SKM-1 (cell line): ENCODE results near the gene MS4A6E.
A peak's percentile ranks its signal among the peaks of the same experiment; 100 is the strongest.
"Not testable (repeated sequence)": the region's sequence is repeated elsewhere in the genome, so short reads cannot be mapped to it uniquely, and the experiment has no call there.

Source experiments
- DNase-seq: peaks from one replicate; lab custom pipeline; 2025; ENCODE audit not compliant: unreplicated experiment; lab: John Stamatoyannopoulos, UW

The MS4A6E gene

DNA sequence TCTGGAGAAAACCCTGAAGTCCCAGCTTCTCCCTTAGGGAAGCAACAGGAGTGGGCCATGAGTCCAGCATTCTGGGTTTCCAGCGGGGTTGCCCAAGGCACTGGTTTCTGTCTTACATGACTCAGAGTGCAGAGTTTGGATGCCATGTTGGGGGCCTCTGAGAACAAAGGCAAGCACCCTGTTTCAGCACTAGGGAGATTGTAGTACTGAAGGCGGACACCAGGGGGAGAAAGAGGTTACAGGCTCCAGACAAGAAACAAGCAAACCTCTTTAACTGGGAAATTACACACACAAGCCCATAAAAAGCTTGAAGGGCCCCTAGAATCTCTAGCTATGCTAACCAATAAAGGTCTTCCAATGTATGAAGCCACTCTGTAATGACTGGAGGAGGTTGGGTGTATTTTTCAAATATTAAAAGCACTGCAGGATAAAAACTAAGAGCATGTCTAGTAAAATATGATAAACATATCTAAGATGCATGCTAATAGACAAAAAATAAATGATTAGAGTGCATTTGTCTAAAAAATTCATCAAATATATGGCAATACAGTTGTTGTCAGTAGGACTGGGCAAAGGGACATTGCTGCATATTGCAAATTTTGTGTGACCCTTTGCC, 7.1 kb downstream of the MS4A6E start:
- DNase-seq: peak; percentile 43

DNA sequence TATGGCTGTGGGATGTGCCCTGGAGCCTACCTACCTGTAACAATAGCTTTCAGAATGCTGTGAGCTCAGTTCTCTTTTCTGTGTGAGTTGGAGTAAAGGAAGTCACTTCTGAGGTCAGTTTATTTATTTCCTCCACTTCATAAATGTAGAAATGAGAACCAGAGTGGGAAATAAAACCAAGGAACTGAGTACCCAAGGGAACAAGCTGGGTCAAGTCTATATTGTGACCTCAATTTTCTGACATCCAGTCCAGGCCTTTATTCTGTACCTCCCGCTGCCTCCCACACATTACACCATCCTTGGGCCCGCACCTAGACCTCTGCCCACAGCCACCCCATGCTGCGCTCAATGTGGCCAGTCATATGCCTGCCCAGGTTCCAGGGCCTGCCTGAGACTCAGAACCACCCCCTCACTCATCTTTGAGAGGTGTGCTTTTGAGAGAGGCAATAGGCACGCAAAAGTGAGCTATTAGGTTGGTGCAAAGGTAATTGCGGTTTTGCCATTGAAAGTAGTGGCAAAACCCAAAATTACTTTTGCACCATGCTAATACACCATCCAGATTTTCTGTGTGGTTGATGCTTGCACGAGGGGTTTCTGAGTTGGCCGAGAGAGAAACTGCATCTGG, 9.8 kb downstream of the MS4A6E start:
- no peak for DNase-seq

DNA sequence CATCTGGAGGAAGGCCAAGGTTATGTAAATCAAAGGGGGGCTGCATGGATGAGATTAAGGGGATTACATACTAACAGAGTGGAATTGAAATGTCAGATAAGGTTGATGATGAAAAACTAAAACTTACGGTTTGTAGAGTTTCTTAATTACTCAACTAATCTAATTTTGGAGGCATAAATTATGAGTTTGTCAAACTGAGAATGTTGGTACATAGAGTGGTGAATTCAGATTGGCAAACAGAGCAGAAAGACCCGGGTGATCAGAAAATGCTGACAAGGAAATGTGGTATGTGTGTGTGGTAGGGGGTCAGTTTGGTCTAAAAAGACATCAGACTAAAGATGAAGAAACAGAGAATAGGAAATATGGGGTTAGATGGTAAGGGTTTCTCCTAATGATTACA, 11.0 kb downstream of the MS4A6E start:
- DNase-seq: no peak

DNA sequence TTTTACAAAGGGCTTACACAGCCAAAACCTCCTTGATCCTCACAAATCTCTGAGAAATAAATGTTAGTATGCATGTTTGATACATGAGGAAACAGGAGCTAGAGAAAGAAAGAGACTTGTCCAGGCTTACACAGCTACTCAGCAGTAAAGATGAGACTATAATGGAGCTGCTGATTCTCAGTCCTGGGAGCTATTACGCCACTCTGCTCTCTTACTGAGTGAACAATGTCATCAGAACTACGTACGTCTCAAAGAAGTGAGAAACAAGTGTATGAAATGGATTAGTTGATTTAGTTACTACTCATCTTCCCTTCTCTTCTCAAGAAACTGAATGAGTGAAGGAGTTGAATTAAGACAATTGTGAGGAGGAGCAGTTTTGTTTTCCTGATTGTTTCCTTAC, 12.3 kb downstream of the MS4A6E start:
- no peak for DNase-seq

DNA sequence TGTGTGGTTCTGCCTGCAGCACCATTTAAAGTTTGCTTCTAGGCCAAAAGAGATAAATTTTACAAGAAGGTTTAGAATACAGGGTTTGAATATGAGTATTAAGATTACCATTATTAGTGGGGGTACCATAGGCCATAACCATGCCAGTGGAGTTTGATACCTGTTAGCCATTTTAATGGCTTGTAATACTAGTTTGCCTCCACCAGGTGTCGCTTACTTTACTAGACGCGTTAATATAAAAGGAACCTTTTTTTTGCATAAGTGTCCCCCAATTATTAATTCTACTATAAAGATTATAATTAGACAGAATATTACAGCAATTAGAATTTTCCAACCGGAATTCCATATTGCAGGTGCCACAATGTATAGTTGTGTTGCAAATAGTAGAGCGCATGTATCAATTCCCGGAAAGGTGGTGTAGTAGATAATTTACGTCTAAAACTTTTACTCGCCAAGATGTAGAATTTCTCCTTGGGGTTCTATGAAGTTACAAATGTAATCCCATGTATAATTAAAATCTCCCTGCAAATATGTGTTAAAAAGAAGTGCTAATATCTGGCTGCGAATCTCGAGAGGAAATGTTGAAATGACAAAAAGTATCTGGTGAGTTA, 16.1 kb downstream of the MS4A6E start:
- peak; percentile 9 for DNase-seq

DNA sequence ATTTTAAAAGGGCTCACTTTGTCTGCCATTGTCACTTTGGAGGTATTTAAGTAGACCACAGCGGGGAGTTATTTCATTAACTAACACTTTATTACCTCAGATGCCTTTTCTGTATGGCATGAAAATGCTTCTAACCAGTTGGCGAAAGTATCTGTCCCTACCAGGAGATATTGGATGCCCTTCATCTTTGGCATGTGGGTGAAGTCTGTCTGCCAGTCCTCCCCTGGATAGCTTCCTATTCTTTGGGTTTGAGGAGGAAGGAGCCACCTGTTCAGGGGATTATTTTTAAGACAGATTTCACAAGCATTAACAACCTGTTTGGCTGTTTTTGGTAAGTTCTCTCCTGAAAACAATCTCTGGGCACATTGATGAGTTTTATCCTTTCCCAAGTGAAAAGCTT, 17.1 kb downstream of the MS4A6E start:
- DNase-seq: no peak

DNA sequence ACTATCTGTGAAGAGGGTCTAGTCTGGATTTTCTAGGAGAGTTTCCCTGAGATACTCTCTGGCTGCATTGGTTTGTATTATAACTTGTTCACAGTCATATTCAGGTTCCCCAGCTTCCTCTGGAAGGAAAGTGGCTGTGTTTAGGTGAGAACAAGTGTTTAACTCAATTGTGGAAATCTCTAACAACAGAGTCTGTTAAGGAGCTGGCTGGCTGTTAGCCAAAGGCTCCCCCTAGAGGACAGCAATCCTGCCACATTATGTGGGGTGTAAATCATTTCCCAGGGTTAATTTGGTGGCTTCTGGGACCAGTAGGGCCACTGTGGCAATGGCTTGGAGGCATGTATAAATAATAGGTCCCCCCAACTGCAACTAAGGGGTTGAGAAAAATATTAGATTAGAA, 18.4 kb downstream of the MS4A6E start:
- no peak for DNase-seq

DNA sequence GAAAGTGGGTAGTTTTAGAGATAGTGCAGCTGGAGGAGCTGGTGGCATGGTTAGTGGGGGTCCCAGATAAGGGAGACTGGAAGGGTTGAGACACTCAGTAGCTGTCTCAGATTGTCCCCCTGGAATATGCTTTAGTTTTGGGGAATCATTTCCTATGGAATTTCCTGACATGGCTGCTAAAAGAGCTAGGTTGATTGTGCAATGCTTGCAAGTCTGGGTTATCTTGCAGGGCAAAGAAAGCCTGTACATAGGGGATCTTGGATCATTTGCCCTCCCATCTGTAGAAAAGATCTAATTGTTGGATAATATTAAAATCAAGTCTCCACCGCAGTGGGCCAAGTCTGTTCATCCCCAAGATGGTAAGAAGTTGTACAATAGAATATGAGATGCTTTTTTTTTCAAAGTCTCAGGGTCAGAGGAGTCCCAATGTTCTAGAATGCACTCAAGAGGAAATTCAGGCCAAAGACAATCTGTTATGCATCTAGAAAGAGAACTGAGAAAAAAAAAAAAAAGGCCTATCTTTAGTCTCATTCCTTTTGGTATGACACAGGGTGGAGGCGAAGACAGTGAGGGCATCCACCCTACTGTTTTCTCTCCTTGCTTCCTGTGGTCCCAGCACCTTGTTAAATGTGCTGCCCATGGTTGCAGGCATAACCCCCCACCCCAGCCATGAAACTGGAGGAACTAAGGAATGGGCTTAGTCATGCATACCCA, 20.2 kb downstream of the MS4A6E start:
- no peak for DNase-seq

DNA sequence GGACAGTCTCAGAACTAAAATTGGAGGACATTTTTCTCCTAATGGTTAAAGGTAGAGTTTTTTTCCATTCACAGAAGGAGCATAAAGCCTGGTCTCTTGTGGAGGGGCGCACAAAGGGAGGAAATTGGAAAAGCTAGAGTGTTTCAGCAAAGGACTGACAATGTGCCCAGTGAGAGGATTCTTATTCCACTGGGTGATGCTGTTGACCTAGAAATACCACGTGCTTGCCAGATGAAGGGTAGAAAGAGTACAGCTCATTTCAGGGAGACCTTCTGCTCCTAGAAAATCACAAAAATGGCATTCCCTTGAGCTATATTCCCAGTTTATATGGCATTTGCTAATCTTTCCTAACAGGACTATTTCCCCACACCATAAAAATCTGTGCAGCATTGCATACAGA, 21.1 kb downstream of the MS4A6E start:
- no peak for DNase-seq

DNA sequence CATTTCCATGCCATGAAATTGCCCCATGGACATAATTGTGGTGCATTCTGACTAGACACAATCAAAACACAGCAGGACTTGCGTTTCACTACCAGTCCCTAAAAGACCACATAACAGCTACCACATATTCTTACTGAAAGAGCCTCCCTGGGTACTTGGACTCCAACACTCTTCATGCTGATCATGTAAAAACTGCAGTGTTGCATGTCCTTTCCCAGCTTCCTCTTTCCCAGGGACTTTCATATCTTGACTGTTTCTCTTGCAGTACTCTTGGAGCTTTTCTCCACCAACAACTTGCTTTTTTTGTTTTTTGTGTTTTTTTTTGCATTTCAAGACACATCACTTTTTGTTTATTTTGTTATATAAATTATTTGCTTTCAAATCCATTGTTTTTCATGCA, 22.9 kb downstream of the MS4A6E start:
- DNase-seq: no peak

DNA sequence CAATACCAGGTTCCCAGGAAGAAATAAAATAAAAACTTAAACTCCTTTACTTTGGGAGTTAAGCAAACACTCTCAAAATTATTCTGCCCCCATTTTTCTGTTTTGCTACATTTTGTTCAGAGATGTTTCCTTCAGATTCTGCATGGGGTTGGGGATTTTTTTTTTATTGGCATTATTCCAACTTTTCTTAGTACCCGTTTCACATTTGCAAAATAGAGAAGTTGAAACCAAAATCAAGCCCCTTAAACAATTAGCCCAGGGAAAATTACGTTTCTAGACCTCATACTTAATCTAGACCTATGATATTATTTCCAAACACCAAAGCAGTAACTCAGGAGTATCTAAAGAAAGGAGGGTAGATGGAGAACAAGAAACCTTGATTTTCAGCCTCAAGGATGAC, 30.7 kb downstream of the MS4A6E start:
- no peak for DNase-seq

DNA sequence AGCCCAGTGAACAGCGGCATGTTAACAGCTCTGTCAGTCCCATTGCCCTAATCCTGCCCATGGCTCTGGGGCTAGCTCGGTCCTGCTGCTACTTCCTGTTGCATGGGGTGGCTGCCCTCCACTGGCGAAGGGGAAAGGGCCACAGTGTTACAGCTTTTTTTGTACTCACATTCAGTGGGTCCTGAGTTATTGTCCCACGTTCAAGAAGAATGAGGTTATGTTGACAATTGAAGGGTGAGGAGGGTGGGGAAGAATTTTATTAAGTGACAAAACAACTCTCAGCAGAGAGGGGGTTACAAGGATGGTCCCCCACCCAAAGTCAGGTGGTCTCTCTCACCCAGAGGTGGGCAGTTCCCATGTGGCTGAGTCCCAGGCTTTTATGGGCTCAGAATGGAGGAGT, 33.6 kb downstream of the MS4A6E start:
- DNase-seq: no peak

DNA sequence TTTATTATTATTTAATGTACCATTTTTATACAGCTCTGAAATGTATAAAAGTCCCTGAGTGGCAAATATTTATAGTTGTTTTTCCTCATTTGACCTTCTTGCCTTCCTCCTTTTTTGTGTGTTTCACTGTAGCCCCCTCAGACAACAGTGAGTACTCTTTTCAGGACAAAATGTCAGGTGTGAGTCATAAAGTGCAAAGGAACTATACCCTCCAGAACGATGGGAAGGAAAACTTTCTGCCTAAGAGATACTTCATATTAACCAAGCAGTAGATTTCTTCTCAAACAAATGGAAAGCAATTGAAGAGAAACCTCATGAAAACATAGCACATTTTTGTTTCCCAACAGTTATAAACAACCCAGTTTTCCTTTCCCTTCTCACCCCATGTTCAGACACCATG, 35.2 kb downstream of the MS4A6E start:
- DNase-seq: no peak

DNA sequence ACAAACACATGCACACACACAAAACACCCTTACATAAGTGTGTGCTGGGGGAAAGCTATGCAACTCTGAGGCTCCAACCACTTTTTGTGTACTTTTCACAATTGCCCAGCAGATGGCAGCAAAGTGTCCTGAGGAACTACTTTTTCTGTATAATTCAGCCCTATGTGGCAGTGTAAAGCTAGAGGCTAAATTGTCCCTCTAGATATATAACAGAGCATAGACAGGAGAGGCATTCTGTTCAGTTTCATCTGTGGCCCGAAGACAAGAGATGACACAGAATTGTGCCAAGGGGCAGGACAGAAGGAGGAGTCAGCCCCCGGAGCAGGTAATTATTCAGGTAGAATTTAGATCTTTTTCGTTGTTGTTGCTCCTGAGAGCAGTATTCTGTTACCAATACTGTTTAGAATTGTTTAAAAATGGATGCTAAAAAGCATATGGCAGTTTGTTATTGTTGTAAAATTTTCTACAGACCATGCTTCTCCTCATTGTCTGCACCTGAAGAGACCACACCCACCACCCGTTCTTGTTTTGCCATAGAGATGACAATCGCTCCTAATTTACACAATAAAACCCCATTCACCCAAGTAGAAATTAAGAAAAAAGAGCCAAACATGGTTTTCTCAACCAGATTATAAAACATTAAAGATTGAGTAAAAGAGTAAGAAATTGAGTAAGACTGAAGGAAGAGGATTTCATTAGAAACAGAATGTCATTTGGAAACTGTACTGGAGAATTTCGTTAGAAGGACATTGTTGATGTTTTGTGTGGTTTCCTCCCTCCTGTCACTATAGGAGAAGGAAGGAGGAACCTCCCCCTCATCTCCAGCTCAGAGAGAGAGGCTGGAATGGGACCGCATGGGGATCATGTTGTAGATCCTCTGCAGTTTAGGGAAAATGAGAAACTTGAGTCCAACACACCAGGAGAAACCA, 36.8 kb downstream of the MS4A6E start:
- peak; percentile 71 for DNase-seq

DNA sequence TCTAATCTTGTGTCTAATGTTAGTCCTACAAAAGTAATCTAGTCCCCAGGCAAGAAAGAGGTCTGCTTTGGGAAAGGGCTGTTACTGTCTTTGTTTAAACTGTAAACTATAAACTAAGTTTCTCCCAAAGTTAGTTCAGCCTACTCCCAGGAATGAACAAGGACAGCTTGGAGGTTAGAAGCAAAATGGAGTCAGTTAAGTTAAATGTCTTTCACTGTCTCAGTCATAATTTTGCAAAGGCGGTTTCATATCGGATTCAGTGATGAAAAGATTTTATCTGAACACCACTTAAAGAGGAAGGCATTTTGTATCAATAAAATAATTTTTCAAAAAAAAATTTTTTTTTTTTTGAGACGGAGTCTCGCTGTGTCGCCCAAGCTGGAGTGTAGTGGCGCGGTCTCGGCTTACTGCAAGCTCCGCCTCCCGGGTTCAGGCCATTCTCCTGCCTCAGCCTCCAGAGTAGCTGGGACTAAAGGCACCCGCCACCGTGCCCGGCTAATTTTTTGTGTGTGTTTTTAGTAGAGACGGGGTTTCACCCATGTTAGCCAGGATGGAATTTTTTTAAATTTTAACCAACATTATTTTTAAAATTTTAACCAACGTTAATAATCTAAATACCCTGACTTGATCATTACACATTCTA, 39.3 kb downstream of the MS4A6E start:
- DNase-seq: not testable (repeated sequence)

DNA sequence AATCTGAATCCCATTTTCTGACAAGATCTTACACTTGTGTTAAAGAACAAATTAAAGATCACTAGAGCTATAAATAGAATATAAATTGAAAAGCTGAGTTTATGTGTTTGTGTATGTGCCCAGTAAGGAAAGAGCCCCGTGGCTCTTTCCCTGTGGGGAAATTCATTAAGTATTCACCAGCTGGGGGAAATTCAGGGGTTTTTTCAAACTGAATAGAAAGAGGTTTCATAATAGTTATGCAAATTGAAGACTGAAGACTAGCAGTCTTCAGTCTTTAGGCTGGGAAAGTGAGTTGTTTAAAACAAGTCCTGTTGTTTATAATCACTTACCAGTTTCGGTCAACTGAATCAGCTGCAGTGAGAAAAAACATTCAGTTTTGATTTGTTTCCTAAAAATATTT, 40.0 kb downstream of the MS4A6E start:
- DNase-seq: no peak

DNA sequence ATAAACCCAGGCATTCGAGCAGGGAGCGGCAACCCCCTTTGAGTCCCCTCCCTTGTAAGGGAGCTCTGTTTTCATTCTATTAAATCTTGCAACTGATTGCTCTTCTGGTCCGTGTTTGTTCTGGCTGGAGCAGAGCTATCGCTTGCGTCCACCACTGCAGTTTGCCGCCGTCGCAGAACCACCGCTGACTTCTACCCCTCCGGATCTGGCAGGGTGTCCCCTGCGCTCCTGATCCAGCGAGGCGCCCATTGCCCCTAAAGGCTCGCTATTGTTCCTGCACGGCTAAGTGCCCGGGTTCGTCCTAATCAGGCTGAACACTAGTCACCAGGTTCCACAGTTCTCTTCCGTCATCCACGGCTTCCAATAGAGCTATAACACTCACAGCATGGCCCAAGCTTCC, 40.8 kb downstream of the MS4A6E start:
- no peak for DNase-seq

DNA sequence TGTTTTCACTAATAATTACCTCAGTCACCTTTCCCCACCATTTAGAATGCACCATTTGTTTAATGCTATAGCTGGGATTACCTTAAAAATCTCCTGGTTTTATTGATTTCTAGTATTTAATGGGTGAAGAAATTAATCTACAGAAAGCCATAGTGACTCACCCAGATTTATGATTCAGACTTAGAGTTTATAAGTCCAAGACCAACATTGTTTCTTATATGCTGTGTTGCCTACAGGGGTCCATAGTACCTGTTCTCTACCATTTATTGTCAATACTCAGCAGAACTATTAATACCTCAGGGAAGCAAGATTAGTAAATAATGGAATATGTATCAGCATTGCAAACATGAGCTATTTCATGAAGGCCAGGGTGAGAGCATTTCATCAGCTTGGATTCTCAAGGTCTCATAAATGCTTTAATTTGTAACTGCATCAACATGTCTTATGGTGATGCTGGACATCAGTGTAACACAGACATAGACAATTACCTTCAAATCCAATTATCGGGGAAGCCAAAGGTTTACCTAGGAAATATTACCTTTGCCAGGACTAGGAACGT, 43.3 kb downstream of the MS4A6E start:
- no peak for DNase-seq

DNA sequence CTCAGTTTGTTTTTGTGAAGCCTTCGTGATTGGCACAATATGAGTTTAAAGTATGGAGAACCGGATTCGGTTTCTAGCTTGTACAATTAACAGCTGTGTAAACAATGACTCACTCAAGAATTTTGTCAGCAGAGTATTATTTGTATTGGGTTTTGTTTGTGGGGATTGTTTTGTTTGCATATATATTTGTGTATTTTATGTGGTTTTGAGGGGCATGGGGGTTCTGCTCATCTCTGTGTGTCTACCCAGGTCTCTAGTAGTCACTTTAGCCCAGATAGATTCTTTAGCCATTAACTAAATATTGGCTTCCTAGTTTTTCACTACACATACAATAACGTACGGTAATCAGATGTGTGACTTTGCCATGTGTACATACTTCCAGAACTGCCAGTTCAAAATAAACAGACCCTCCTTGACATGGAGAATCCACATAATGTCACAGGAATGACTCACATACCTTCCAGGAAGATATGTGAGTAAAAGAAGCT, 43.8 kb downstream of the MS4A6E start:
- DNase-seq: no peak

DNA sequence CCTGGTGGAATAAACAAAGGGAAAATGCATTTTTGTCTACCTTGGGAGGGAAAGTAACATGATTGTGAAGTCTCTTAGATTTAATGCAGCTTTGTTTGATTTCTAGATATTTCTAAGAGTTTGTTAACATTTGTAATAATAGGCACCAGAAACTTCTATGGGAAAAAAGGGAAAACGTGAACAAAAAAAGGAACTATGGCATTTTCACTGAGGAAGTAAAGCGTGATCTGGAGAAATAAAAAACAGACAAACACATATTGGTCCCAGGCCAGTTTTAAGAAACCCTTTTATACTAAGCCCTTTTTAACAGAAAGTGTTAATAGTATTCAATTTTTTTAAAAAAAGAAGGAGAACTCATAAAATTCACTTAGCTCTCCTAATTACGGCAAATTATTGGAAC, 44.3 kb downstream of the MS4A6E start:
- DNase-seq: no peak
